AML-193 (cell line): ENCODE results near the gene ALOX12.
A peak's percentile ranks its signal among the peaks of the same experiment; 100 is the strongest.

ENCODE experiments used
- DNase-seq, 2 experiments: peaks; one replicate each; lab custom pipeline; 2025; lab: John Stamatoyannopoulos, UW

ALOX12 gene

DNA sequence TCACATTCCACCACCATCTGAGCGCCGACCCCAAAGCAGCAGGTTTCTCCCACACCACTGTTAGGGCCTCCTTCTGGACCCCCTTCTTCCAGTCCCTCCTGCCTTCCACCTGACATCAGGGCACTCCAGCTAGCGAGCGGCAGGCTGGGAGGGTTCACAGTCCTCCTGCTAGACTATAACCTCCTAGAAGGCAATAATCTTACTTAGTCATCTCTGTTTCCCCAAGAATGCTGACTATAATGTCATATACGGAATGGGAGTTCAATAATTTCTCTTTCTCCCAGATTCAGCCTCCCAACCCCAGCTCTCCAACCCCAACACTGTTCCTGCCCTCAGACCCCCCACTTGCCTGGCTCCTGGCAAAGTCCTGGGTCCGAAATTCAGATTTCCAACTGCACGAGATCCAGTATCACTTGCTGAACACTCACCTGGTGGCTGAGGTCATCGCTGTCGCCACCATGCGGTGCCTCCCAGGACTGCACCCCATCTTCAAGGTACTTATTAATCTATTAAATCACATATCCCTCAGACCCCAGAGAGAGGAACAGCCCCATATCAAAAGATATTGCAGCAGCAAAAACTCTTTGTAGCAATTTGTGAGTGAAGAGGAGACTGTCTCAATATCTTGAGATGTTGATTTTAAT is 5.6 kb downstream of the ALOX12 start:
- no peak for DNase-seq

DNA sequence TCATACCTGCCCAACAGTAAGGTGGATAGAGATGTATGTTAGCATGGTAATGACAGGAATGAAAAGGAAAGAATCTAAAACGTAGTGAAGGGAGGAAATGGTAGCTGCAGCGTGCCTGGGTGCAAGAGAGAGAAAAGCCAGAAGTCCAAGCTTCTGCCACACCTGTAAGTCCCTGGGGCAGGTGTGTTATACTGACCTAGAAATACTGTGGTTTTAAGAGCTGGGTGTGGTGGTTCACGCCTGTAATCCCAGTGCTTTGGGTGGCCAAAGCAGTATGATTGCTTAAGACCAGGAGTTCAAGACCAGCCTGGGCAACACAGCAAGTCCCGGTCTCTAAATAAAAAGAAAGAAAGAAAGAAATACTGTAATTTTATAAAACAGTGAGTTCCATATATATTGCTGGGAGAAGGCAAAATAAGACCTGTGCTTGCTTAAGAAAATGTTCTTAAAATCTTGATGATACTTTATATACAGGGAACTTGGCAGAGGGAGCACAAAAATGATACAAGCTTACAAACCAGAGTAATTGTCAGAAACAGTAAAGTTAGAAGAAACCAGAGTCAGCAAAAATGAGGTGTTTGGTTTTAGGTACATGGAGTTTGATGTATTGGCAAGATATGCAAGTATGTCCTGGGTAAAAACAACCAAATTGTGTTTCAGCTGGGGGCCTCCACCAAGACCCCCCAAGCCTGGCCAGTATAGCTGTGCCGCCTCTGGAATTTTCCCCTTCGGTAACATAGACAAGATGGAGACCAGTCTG is 6.6 kb downstream of the ALOX12 start:
- no peak for DNase-seq

DNA sequence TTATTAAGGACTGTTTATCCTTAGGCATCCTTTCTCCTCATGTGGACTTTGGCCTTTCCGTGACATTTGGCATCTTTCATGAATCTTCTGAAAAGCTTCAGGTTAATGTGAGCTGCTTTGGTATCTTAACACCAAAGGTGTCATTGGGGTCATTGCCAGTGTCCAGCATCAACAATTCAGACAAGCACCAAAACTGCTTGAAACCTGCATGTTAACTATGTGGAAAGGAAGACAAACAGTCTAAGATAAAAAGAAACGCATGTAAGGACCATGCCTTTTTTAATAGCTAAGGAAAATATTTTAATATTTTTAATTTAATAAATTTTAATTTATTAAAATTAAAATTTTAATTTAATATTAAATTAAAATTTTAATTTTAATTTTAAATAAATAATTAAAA is 7.9 kb downstream of the ALOX12 start:
- DNase-seq = no peak

DNA sequence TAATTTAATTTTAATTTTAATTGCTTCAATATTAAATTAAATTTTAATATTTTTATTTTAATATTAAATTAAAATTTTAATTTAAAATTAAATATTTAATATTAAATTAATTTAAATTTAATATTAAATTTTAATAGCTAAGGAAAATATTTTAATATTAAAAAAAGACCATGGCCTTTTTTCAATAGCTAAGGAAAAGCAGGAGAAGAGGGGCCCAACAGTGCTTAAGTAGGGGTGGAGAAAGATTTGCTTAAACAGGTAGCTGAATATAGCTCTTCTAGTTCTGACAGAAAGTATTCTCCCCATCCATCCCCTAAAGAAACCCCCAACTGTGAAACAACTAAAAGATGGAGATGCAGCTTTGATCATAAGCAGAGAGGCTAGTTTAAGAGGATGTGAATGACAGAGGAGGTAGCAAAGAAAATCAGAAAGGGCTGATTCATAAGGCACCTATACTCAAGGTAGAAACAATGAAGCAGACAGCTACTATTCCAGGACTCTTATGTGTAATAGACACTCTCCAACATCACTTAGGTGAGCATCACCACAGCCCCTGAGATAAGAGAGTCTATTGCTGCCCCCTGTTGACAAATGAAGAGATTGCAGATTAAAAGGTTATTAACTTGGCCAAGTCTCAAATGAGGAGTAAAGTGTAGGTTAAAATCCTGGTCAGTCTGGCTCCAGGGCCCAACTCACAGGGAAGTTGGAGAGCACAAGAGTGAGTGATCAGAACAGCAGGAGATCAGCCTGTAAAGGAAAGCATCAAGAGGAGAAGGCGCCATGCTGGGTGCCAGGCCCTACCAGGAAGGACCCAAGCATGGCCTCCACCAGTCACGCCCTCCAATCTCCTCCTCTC is 8.8 kb downstream of the ALOX12 start:
- DNase-seq = peak; percentile 53 to 56

DNA sequence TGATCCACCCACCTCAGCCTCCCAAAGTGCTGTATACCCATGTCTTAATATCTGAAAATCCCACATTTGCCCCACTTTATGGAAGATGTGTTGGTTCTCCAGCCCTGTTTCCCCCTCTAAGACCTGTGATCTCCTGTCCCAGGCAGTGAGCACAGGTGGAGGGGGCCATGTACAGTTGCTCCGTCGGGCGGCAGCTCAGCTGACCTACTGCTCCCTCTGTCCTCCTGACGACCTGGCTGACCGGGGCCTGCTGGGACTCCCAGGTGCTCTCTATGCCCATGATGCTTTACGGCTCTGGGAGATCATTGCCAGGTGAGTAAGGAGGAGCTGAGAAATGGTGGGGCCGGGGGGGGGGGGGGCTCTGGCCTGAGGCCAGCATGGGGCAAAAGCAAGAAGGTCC is 9.9 kb downstream of the ALOX12 start:
- DNase-seq = no peak

DNA sequence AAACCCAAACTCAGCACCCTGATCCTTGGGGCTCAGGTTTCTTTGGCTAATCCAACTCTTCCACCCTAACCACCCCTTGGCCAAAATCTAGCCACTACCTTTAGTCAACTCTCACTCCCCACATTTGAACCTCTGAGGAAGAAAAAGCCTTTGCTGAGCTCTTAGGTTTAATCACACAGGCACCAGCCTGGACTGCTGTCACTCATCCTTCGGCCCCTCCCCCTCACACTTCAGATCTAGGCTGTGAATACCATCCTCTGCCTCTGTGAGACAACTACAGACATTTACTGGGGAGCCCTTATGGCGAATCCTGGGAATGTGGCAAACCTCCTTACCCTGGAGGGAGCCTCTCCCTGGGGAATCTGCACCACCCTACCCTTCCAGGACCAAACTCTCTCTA is 11.3 kb downstream of the ALOX12 start:
- no peak for DNase-seq

DNA sequence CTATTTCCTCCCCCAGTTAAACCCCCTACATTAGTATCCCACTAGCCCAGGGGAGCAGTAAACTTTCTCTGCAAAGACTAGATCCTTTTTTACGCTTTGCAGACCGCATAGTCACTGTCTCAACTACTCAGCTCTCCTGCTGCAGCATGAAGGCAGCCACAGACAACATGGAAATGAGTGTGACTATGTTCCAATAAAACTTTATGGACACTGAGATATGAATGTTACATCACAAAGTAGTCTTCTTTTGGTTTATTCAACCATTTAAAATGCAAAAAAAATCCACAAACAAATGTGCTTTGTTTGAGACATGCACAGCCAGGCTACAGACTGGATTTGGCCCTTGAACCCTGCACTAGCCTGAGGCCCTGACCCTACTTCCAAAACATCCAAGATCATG is 14.7 kb downstream of the ALOX12 start:
- no peak for DNase-seq

DNA sequence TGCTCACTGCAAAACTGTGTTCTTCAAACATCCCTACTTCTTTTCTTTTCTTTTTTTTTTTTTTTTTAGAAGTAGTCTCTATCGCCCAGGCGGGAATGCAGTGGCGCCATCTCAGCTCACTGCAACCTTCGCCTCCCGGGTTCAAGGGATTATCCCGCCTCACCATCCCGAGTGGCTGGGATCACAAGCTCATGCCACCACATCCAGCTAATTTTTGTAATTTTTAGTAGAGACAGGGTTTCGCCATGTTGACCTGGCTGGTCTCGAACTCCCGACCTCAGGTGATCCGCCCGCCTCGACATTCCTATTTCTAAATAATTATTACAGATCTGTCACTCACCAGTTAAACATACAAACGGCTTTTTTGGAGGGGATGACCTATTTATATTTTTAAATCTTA is 15.6 kb downstream of the ALOX12 start:
- no peak for DNase-seq

DNA sequence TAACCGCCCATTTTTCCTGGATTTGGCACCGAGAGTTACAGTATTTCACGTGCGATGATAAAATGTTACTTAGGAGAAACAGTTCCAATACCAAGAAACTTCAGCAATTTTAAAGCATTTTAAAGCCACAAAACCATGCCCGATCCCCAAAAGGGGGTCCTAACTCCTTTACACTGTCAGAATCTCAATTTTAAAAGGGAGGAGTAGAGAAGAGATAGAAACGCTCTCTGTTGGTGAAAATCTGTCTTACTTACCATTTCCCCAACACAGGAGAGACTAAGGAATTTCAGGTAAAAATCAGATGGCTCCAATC is 16.0 kb downstream of the ALOX12 start:
- no peak for DNase-seq

DNA sequence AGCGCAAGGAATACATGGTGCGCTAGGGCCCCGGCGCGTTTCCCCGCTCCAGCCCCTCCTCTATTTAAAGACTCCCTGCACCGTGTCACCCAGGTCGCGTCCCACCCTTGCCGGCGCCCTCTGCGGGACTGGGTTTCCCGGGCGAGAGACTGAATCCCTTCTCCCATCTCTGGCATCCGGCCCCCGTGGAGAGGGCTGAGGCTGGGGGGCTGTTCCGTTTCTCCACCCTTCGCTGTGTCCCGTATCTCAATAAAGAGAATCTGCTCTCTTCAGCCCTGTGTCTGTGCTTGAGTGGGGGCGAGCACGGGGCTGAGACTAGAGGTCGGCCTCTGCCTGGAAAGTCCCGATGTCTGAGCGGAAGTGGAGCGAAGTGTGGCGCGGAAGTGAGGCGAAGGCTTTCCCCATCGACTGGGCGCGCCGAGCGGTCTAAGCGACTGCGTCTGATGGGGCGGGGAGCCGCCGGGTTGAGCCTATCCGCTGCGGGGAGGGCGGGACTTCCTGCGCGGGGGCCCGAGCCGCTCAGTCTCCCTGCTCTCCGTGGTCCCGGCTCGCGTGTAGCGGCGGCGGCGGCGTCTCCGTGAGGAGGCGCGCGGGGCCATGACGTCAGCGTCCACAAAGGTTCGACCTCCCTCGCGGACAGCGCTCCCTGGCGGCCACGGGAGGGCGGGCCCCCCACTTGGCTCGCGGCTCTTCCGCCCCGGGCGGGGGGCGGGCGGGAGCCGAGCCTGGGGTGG is 18.6 kb downstream of the ALOX12 start:
- peak; percentile 76 to 78 for DNase-seq

DNA sequence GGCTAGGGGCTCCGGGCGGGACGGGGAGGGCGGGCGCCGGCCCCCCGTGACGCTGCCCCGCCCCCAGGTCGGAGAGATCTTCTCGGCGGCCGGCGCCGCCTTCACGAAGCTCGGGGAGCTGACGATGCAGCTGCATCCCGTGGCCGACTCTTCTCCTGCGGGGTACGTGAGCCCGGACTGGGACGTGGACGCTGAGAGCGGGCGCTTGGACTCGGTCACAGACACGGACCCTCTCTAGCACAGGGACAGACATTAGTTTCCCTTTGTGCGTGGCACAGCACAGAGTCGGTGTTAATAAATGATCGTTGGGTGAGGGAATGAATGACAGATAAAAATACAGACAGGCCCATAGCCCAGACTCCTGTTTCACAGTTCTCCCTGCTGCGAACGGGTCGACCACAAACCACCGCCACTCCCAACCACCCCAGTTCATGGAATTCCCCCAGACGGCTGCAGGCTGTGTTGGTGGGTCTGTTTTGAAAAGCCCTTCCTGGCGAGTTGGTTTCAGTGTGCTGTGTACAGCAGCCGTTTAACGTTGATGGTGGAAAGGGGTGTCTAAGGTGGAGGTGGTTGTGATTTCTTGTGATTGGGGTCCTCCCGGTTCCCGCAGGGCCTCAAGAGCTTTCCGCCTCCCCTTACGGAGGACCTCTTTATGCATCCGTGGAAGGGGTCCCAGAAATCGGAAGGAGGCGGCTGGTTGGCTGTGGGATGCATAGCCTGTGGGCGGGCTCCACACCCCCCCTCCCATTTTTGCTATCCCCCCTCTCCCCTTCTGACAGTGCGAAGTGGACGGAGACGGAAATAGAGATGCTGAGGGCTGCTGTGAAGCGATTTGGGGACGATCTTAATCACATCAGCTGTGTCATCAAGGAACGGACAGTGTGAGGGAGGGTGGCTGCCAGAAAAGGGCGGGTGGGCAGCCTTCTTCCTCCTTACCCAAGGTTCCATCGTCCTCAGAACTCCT is 19.4 kb downstream of the ALOX12 start:
- DNase-seq = no peak

DNA sequence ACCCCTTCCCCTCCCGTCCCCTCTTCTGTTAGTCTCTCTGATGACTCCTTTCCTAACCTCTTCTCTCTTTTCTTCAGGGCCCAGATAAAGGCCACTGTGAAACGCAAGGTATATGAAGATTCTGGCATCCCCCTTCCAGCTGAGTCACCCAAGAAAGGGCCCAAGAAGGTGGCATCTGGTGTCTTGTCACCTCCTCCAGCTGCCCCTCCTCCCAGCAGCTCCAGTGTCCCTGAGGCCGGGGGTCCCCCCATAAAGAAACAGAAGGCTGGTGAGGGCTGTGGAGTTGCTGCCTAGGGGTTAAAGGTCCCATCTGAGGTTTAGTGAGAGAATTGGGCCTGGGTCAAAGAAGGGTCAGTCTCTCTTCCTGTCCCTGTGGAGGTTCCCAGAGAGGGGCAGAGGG is 20.6 kb downstream of the ALOX12 start:
- no peak for DNase-seq

DNA sequence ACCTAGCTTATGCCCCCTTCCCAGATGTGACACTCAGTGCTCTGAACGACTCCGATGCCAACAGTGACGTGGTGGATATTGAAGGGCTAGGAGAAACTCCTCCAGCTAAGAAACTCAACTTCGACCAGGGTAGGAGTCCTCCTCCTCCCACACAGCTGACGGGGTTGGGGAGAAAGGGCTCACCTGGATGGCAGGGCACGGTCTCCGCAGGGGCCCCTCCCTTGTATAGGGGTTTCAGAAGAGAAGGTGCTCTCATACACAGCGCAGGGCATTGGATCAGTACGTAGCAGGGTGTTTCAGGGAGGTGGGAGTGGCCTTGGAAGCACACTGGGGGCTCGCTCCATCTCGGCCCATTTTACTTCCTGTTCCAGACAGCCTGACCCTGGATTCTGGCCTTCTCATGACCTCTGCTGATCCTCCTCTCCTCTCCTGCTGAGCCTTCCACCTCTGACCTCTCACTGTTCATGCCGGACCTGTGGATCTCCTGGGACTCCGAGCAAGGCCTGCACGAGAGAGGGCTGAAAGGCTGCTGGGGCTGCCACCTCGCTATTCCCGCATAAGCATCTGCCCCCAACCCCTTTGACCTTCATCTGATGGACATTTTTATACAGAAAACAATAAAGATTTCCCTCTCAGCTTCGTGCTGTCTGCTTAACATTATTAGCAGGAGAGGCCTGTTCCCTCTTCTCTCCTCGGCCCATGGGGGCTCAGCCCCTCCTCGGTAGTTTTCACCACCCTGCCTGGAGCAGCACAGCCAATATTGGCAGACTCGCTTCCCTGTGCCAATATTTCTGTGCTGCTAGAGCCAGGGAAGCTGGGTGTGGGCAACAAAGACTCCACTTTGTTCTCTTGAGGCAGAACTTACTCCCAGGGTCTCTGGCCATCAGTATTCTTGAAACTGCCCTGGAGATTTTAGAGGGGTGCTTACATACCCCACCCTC is 21.3 kb downstream of the ALOX12 start:
- no peak for DNase-seq

DNA sequence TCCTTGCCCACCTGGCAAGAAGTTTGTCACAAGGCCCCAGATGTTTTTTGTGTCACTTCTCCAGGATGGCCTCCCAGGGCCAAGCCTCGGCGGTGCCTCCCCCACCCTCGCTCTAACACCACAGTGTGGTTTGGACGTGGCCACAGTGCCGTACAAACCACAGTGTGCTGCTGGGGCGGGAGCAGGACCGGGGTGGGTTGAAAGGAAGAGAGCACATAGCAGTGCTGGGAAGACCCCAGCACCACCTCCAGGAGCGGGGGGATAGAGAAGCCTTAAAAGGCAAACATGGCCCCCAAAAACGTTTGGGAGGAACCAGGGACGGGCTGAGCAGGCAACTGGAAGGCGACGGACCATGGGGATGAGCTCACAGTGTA is 22.0 kb downstream of the ALOX12 start:
- no peak for DNase-seq

DNA sequence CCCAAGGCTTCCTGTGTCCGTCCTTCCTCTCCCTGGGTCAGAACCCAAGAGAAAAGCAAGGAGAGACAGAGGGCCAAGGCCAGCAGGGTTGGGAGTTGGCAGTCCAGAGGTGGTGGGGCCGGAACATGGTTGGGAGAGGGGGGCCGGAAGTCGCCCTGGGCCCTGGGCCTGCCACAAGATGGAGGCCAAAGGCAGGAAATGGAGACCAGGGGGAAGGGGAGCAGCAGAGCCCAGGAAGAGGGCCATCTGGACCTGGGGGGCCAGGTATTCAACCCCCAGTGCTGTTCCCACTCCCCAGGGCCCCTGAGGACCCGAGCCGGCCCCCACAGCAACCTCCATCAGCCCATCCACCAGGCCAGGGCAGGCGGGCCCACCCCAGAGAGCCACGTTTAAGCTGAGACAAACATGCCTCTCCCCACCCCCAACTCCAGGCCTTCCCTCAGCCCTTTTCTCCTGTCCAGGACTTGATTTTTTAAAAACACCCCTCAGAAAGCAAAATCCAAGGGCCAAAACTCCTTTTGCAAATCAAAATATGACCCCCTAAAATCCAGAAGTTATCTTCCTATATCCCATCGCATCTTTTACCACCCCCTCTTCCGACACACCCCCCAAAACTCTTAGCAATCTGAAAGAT is 22.6 kb downstream of the ALOX12 start:
- DNase-seq = no peak

DNA sequence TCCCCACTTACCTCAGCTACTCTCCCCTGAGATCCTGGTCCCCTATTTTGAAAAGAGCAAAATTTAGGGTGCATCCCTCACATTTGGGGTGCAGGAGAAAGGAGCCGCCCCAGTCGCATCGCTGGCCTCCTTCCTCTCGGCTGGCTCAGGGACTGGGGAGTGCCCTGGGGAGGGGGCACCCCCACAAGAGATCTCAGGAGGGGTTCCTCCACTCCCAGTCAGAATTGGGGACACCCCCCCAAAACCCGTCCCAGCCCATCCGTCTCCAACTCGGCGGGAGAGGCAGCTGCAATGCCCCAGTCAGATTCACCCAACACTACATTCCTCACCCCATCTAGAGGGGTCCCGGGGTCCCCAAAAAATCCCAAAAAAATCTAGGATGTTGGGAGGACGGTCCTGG is 23.5 kb downstream of the ALOX12 start:
- no peak for DNase-seq

DNA sequence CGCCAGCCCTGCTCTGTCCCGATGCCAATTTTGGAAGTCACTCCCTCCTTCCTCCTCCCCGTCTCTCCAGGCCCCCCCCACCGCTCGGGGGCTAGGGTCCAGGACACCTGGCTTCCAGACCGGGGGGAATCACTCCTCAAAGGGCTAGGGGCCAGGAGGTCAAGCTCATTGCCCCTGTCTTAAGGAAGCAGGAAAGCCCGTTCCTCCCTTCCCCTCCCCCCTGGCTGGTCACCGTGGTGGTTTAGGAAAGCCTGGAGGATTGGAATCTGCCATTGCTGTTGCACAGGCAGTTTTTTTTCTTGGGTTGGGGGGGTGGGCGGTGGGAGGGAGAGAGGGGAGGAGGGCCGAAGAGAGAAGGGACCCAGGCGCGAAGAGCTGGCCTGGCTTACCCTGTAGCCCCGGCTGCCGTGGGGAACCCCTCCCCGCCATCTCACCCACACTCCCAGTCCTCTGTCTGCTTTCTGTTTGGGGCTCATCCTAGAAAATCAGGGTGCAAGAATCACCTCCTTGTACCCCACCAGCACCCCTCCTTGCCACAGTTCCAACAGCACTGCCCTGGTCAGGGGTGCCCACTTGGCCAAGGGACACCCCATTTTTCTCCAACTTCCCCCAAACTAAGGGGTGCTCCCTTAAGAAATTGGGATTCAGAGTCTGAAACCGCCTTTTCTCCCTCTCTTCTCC is 24.1 kb downstream of the ALOX12 start:
- no peak for DNase-seq

DNA sequence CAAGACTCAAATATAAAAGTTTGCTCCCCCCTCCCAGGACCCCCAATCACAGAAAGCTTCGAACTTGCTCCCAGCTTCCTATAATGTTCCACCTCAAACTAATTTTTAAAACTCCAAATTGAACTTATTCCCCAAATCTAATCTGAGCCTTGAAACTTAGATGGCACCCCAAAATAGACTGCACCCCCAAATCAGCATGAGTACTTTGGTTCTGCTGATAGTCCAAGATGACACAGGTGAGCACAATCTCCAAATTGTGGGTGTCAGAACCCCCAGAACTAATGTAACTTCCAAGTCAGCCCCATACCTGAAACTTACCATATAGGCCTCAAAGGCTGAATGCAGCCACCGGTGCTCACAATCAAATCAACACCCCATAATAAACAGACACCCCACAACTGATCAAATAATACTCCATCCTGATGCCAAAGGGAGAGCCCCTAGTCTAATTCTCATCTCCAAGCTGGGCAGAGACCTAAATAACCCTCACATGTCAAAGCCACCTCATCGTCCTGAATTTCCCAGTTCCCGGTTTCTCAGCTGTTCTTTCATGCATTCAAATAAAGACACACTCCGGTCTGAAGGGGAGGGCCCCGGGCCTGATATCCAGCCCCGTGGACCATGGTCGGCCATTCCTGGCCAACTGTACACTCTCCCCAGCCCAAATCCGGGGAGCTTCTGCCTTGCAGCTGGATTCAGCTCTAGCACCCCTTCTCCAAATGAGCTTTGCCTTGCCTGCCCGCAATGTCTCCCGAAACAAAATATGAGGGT is 25.2 kb downstream of the ALOX12 start:
- no peak for DNase-seq
